Lower leg skin (tissue), 3 donors: Measurements from ENCODE around the gene POFUT2.

ENCODE experiments used
- CTCF ChIP-seq, 3 donors: fragments of 450-650 bp; IDR thresholded peaks; one replicate each; pipeline ENCODE4 v1.5.1; 2016; ENCODE audit warnings: antibody characterized with exemption in 3 of 3, mild to moderate bottlenecking in 3 of 3, moderate library complexity in 2 of 3
- POLR2A ChIP-seq, 2 donors: fragments of 450-650 bp; IDR thresholded peaks; one replicate each; pipeline ENCODE4 v1.6.1; 2016 to 2017; ENCODE audit warnings: antibody characterized with exemption in 2 of 2, mild to moderate bottlenecking in 1 of 2, moderate library complexity in 1 of 2

DNA sequence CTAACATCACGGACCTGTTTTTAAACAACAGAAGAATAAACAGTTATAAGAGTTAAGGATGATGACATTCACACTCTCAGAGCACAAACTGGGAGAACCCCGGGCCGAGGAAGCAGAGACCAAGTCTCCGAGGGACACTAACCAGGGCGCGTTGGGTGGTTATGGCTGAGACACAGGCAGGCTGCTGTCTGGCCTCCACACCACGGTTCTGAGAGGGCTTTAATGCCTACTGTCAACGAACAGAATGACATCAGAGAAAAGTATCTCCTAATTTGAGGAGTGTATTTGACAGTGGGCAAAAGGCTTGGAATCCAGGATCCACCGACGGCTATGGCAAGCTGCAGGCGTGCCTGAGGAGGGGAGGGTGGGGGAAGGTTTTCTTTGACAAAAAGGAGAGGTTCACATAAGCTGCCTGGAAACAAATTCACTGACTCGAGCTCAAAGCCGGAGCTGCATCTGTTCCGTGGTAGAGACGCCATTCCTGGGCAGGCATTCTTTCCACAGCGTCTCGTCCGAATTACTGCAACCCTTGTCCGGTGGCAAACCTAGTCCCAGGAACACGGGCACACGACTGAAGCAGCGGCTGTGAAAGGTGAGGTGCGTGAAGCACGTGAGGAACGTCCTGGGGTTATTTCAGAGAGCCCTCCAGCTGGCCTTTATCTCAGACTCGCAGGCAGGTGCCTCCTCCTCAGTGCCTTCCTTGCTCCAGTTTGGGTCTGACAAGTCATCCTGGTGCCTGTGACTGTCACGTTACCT, 9.4 kb downstream of the POFUT2 start:
- TF ChIP-seq CTCF (IDR thresholded peaks at IDR 0.05) (no peak), POLR2A (IDR thresholded peaks at IDR 0.05) (no peak)
